B cell (primary cell): ENCODE measurements around the gene HDAC6. TPM values are rescaled to one million over a fixed set of nuclear protein-coding genes. Genes with fewer than 3 reads are reported as not detected.

Experiments
- ATAC-seq: fragments of 200-7000 bp; cut with Tn5 transposase; one replicate; pipeline ENCODE4 v1.10.0; 2021; ENCODE audit warnings: low read depth, mild to moderate bottlenecking, moderate number of reproducible peaks, moderate library complexity
- CTCF ChIA-PET: fragments of 350-600 bp; sonication (Branson Sonifier 250); formaldehyde crosslinking; loops from one replicate; lab custom pipeline; 2021; ENCODE audit warnings: antibody characterized with exemption, inconsistent platforms; lab: Charles Lee
- POLR2A ChIA-PET: fragments of 350-600 bp; sonication (Branson Sonifier 250); formaldehyde crosslinking; loops from one replicate; lab custom pipeline; 2021; ENCODE audit warnings: antibody characterized with exemption; lab: Charles Lee
- DNase-seq: peaks from one replicate; pipeline ENCODE4 v3.0.0; 2013
- H2AFZ ChIP-seq: 2 replicates; pipeline ENCODE4 v1.6.1; 2012; ENCODE audit warnings: mild to moderate bottlenecking, low read depth, low read length; ENCODE audit not compliant: insufficient read depth, poor library complexity, severe bottlenecking
- H3K27ac ChIP-seq, 2 donors: 1 replicate in 1 of 2; 2 replicates in 1 of 2; pipeline ENCODE4 v1.5.1; 2012 to 2013; ENCODE audit warnings: low read length in 2 of 2, mild to moderate bottlenecking in 2 of 2, moderate library complexity in 1 of 2
- H3K27me3 ChIP-seq, 4 experiments: fragments of 200-600 bp in 1 of 4; sonication (generic) in 1 of 4; replicated peaks in 1 of 4; 1 replicate in 2 of 4; 2 replicates in 2 of 4; pipeline versions ENCODE4 v1.6.1 to v1.7.0; 2013 to 2016; ENCODE audit warnings: low read length in 3 of 4, mild to moderate bottlenecking in 2 of 4, mixed read lengths in 1 of 4, moderate library complexity in 1 of 4; ENCODE audit not compliant: insufficient read depth in 4 of 4, control insufficient read depth in 3 of 4; ENCODE audit errors: control extremely low read depth in 1 of 4
- H3K36me3 ChIP-seq, 2 experiments: replicated peaks in 1 of 2; 1 replicate in 1 of 2; 2 replicates in 1 of 2; pipeline versions ENCODE4 v1.6.1 to v1.7.1; 2013; ENCODE audit warnings: low read length in 1 of 2; ENCODE audit not compliant: insufficient read depth in 2 of 2, control insufficient read depth in 1 of 2; ENCODE audit errors: control extremely low read depth in 1 of 2, extremely low read depth in 1 of 2
- H3K4me1 ChIP-seq, 2 donors: fragments of 200-600 bp in 1 of 2; sonication (generic) in 1 of 2; 1 replicate in 1 of 2; 2 replicates in 1 of 2; pipeline versions ENCODE4 v1.5.1 to v1.6.1; 2013 to 2017; ENCODE audit warnings: low read length in 2 of 2; ENCODE audit not compliant: control insufficient read depth in 2 of 2, insufficient read depth in 2 of 2
- H3K4me2 ChIP-seq: replicated peaks from 2 replicates; pipeline ENCODE3; 2012; ENCODE audit warnings: mild to moderate bottlenecking, low read depth, low read length; ENCODE audit not compliant: poor library complexity, severe bottlenecking
- H3K4me3 ChIP-seq, 5 experiments: fragments of 200-600 bp in 1 of 5; sonication (generic) in 1 of 5; 1 replicate in 3 of 5; 2 replicates in 2 of 5; pipeline versions ENCODE4 v1.5.1 to v1.7.0; 2011 to 2016; ENCODE audit warnings: low read length in 4 of 5, mild to moderate bottlenecking in 4 of 5, low read depth in 2 of 5, control low read depth in 1 of 5, moderate library complexity in 1 of 5; ENCODE audit not compliant: insufficient read depth in 1 of 5; ENCODE audit errors: control extremely low read depth in 1 of 5, extremely low read depth in 1 of 5
- H3K79me2 ChIP-seq: fragments of 200-600 bp; sonication (generic); one replicate; pipeline ENCODE4 v1.6.0; 2016; ENCODE audit warnings: low read length; ENCODE audit not compliant: control insufficient read depth, insufficient read depth
- H3K9ac ChIP-seq: fragments of 200-600 bp; sonication (generic); 2 replicates; pipeline ENCODE4 v1.6.1; 2017; ENCODE audit warnings: mild to moderate bottlenecking, low read length, moderate library complexity
- H3K9me3 ChIP-seq, 3 donors: one replicate each; pipeline versions ENCODE4 v1.6.1 to v1.7.1; 2013; ENCODE audit warnings: low read length in 2 of 3; ENCODE audit not compliant: control insufficient read depth in 2 of 3, insufficient read depth in 1 of 3; ENCODE audit errors: control extremely low read depth in 1 of 3
- H4K20me1 ChIP-seq: 2 replicates; pipeline ENCODE4 v1.6.0; 2012; ENCODE audit warnings: mild to moderate bottlenecking, low read length; ENCODE audit not compliant: insufficient read depth, control insufficient read depth, poor library complexity, severe bottlenecking
- H3K27ac Mint-ChIP-seq: one replicate; pipeline ENCODE4 v1.8.0; 2021; ENCODE audit warnings: mixed read lengths
- H3K27me3 Mint-ChIP-seq: one replicate; pipeline ENCODE4 v1.8.0; 2021; ENCODE audit warnings: mixed read lengths
- H3K4me1 Mint-ChIP-seq: one replicate; pipeline ENCODE4 v1.8.0; 2021; ENCODE audit warnings: mixed read lengths
- H3K4me3 Mint-ChIP-seq: one replicate; pipeline ENCODE4 v1.8.0; 2021; ENCODE audit warnings: mixed read lengths
- H3K9me3 Mint-ChIP-seq: one replicate; pipeline ENCODE4 v1.8.0; 2022; ENCODE audit warnings: mixed read lengths; ENCODE audit not compliant: insufficient read depth
- CTCF ChIP-seq: fragments of 200-600 bp; IDR thresholded peaks from one replicate; pipeline ENCODE4 v1.8.0; 2022; ENCODE audit warnings: antibody characterized with exemption, mild to moderate bottlenecking
- EZH2 ChIP-seq: IDR thresholded peaks from 2 replicates; pipeline ENCODE4 v1.6.1; 2012; ENCODE audit warnings: borderline replicate concordance, low read depth, mild to moderate bottlenecking, moderate library complexity, low read length; ENCODE audit not compliant: insufficient read depth, poor library complexity, severe bottlenecking
- WGBS: methylation state at CpG from one replicate; pipeline ENCODE4 v1.1.5; 2013; ENCODE audit warnings: missing lambda C conversion rate; ENCODE audit not compliant: insufficient coverage; 5-methylcytosine and 5-hydroxymethylcytosine counted together
- intact Hi-C: fragments of 100-400 bp; cut with micrococcal nuclease; formaldehyde crosslinking; loops from one replicate; pipeline ENCODE4 v1.10.0; 2022
- polyA plus RNA-seq: library from polyadenylated mRNA; depleted of rRNA; stranded (reverse); fragments of >200 nt; gene quantifications from 2 replicates; pipeline ENCODE4 v1.2.3, GENCODE V29; 2012
- total RNA-seq, 2 donors: library from RNA; stranded (reverse); fragments of 120-200 nt in 1 of 2; gene quantifications; 1 replicate in 1 of 2; 2 replicates in 1 of 2; pipeline versions ENCODE4 v1.2.3 to v1.2.4, GENCODE V29; 2013 to 2022

Gene HDAC6
- total and polyA plus RNA-seq, 2 donors (not counting 1 experiment from before 2014, with no cell fraction given) = 125 to 168 TPM

- CTCF ChIA-PET = no interaction called here
- H4K20me1 ChIP-seq = no peaks in the 10 kb centered on the region
- no peak overlapping the region for H3K4me3 ChIP-seq
- H3K79me2 ChIP-seq = no peaks in the 10 kb centered on the region
- Mint-ChIP-seq H3K4me1 (peaks cover 8% of the 10 kb centered on the region), H3K9me3 (no peaks in the 10 kb centered on the region), H3K4me3 (no peak overlapping the region), H3K27me3 (peaks cover 40% of the 10 kb centered on the region), H3K27ac (no peak overlapping the region)
- POLR2A ChIA-PET = interaction anchor here (0.6 kb wide), 1 partner anchor 59 kb away, joined by 7 read pairs; no protein-coding TSS in a partner anchor
- intact Hi-C loops = no loop called here
- H3K9me3 ChIP-seq = peaks cover 0 to 11% (median 0%) of the 10 kb centered on the region in 3 donors
- no peak overlapping the region for H3K27ac ChIP-seq
- no peaks in the 10 kb centered on the region for H3K36me3 ChIP-seq
- H3K9ac ChIP-seq = no peak overlapping the region
- ATAC-seq = no peak
- H3K27me3 ChIP-seq = peaks cover 0 to 30% (median 7%) of the 10 kb centered on the region in 4 experiments
- H2AFZ ChIP-seq = no peak overlapping the region
- TF ChIP-seq CTCF (no peak), EZH2 (no peak)
- H3K4me1 ChIP-seq = peaks cover 0 to 6% of the 10 kb centered on the region in 2 donors
- no peak for DNase-seq
- 86% methylated on average over 7 of the region's 24 CpGs for WGBS
- no peak overlapping the region for H3K4me2 ChIP-seq
These were observed 27.3 kb downstream of the HDAC6 start for GRCh38 chrX:48829016-48829735.
